ENCODE data around the gene CDK18.
"Not testable (repeated sequence)": the region's sequence is repeated elsewhere in the genome, so short reads cannot be mapped to it uniquely, and the experiment has no call there.

Gene CDK18

GRCh38 chr1:205481218-205481617 lies 23.3 kb upstream of the CDK18 start:
- DNase-seq (ENCODE audit: low read depth): no peak

GRCh38 chr1:205481629-205482151 lies 22.8 kb upstream of the CDK18 start:
- DNase-seq (ENCODE audit: low read depth): no peak

- DNase-seq (ENCODE audit: low read depth): not testable (repeated sequence)
Observed at GRCh38 chr1:205482587-205482986, 21.9 kb upstream of the CDK18 start.

GRCh38 chr1:205483372-205483771 lies 21.1 kb upstream of the CDK18 start:
- no peak for DNase-seq (ENCODE audit: low read depth)

- DNase-seq (ENCODE audit: low read depth): peak; percentile 50
Observed at GRCh38 chr1:205484985-205485967, 19.2 kb upstream of the CDK18 start.

GRCh38 chr1:205486258-205486657 lies 18.2 kb upstream of the CDK18 start:
- DNase-seq (ENCODE audit: low read depth): no peak

GRCh38 chr1:205488074-205488723 lies 16.3 kb upstream of the CDK18 start:
- peak; percentile 10 for DNase-seq (ENCODE audit: low read depth)

GRCh38 chr1:205491794-205492193 lies 12.7 kb upstream of the CDK18 start:
- no peak for DNase-seq (ENCODE audit: low read depth)

GRCh38 chr1:205492201-205492667 lies 12.2 kb upstream of the CDK18 start:
- no peak for DNase-seq (ENCODE audit: low read depth)

GRCh38 chr1:205492774-205493173 lies 11.7 kb upstream of the CDK18 start:
- no peak for DNase-seq (ENCODE audit: low read depth)

GRCh38 chr1:205493241-205494085 lies 11.0 kb upstream of the CDK18 start:
- no peak for DNase-seq (ENCODE audit: low read depth)

GRCh38 chr1:205494115-205494514 lies 10.4 kb upstream of the CDK18 start:
- no peak for DNase-seq (ENCODE audit: low read depth)

GRCh38 chr1:205495237-205495823 lies 9.1 kb upstream of the CDK18 start:
- DNase-seq (ENCODE audit: low read depth): no peak

GRCh38 chr1:205496661-205497060 lies 7.8 kb upstream of the CDK18 start:
- no peak for DNase-seq (ENCODE audit: low read depth)

GRCh38 chr1:205497351-205497750 lies 7.1 kb upstream of the CDK18 start:
- DNase-seq (ENCODE audit: low read depth): no peak

- no peak for DNase-seq (ENCODE audit: low read depth)
Observed at GRCh38 chr1:205499789-205500188, 4.7 kb upstream of the CDK18 start.

- no peak for DNase-seq (ENCODE audit: low read depth)
Observed at GRCh38 chr1:205500240-205501233, 3.9 kb upstream of the CDK18 start.

GRCh38 chr1:205502111-205502810 lies 2.2 kb upstream of the CDK18 start:
- DNase-seq (ENCODE audit: low read depth): no peak

GRCh38 chr1:205502992-205503391 lies 1.5 kb upstream of the CDK18 start:
- no peak for DNase-seq (ENCODE audit: low read depth)

Data from T follicular helper cell (primary cell).